Loucy (cell line): ENCODE measurements around the gene PPP1R13B.

Experiments
- H2AFZ ChIP-seq: fragments of 200-600 bp; sonication (generic); 2 replicates; pipeline ENCODE4 v1.6.0; 2016; ENCODE audit warnings: antibody characterized with exemption, mild to moderate bottlenecking, low read length, moderate library complexity
- H3F3A ChIP-seq: fragments of 200-600 bp; 2 replicates; pipeline ENCODE4 v1.6.0; 2016; ENCODE audit warnings: antibody characterized with exemption, low read depth, mild to moderate bottlenecking
- H3K27me3 ChIP-seq: fragments of 200-600 bp; sonication (generic); 2 replicates; pipeline ENCODE4 v1.6.1; 2014; ENCODE audit warnings: low read length, mild to moderate bottlenecking; ENCODE audit not compliant: insufficient read depth, poor library complexity, severe bottlenecking
- H3K36me3 ChIP-seq: fragments of 200-600 bp; sonication (generic); 2 replicates; pipeline ENCODE4 v1.6.1; 2016; ENCODE audit warnings: low read length; ENCODE audit not compliant: insufficient read depth
- H3K4me1 ChIP-seq: fragments of 200-600 bp; sonication (generic); 2 replicates; pipeline ENCODE4 v1.5.1; 2014; ENCODE audit warnings: low read length, mild to moderate bottlenecking; ENCODE audit not compliant: insufficient read depth, poor library complexity, severe bottlenecking
- H3K4me2 ChIP-seq: fragments of 200-600 bp; sonication (generic); 2 replicates; pipeline ENCODE4 v1.6.0; 2014; ENCODE audit warnings: antibody characterized with exemption, low read length, low read depth, mild to moderate bottlenecking; ENCODE audit not compliant: poor library complexity, severe bottlenecking
- H3K4me3 ChIP-seq: fragments of 200-600 bp; sonication (generic); 2 replicates; pipeline ENCODE4 v1.5.1; 2014; ENCODE audit warnings: low read length, mild to moderate bottlenecking, mixed read lengths; ENCODE audit not compliant: poor library complexity, severe bottlenecking
- H3K79me2 ChIP-seq: fragments of 200-600 bp; sonication (generic); 2 replicates; pipeline ENCODE4 v1.6.1; 2014; ENCODE audit warnings: low read length; ENCODE audit not compliant: insufficient read depth
- H3K9ac ChIP-seq: fragments of 200-600 bp; sonication (generic); 2 replicates; pipeline ENCODE4 v1.6.0; 2014; ENCODE audit warnings: mild to moderate bottlenecking, low read depth, low read length, moderate library complexity; ENCODE audit not compliant: poor library complexity, severe bottlenecking
- H3K9me2 ChIP-seq: fragments of 200-600 bp; sonication (generic); replicated peaks from 2 replicates; pipeline ENCODE4 v1.6.1; 2016; ENCODE audit warnings: low read depth, low read length, mixed read lengths
- H3K9me3 ChIP-seq: fragments of 200-600 bp; sonication (generic); 2 replicates; pipeline ENCODE4 v1.6.1; 2014; ENCODE audit warnings: mild to moderate bottlenecking, antibody characterized with exemption, low read length, low read depth; ENCODE audit not compliant: insufficient read depth
- H4K20me1 ChIP-seq: fragments of 200-600 bp; sonication (generic); 2 replicates; pipeline ENCODE4 v1.6.0; 2014; ENCODE audit warnings: antibody characterized with exemption, low read length, mild to moderate bottlenecking; ENCODE audit not compliant: insufficient read depth, poor library complexity, severe bottlenecking
- EZH2phosphoT487 ChIP-seq: fragments of 200-600 bp; IDR thresholded peaks from 2 replicates; pipeline ENCODE4 v1.6.1; 2018; ENCODE audit warnings: antibody characterized with exemption, mild to moderate bottlenecking, moderate library complexity, borderline replicate concordance
- TF ChIP-seq, protein P1 (sequence below): fragments of 200-600 bp; sonication (generic); conservative IDR thresholded peaks from 2 replicates; pipeline ENCODE4 v1.5.1; 2014; ENCODE audit warnings: mild to moderate bottlenecking, antibody characterized with exemption, low read length

Gene PPP1R13B

DNA sequence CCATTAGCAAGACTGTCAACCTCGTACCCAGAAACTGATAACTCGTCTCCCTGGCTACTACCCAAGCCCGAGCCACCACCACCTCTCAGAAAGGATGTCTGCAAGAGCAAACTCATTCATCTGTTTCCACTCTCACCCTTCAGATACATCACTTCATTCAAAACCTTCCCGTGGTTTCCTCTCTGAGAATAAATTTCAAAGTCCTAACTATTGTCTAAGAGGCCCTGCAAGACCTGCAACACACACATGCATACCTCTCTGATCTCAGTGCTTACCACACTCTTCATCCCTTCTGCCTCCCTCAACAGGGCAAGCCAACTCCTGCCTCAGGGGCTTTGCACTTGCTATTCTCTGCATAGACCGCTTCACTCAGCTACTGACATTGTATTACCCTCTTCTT, 40.6 kb downstream of the PPP1R13B start:
- no peaks in the 10 kb centered on the region for H3F3A ChIP-seq
- no peak overlapping the region for H3K4me2 ChIP-seq
- H3K79me2 ChIP-seq, result no peaks in the 10 kb centered on the region
- no peak overlapping the region for H3K9ac ChIP-seq
- H3K9me3 ChIP-seq, result no peaks in the 10 kb centered on the region
- no peaks in the 10 kb centered on the region for H3K9me2 ChIP-seq
- H4K20me1 ChIP-seq, result no peaks in the 10 kb centered on the region
- TF ChIP-seq, protein P1, sequence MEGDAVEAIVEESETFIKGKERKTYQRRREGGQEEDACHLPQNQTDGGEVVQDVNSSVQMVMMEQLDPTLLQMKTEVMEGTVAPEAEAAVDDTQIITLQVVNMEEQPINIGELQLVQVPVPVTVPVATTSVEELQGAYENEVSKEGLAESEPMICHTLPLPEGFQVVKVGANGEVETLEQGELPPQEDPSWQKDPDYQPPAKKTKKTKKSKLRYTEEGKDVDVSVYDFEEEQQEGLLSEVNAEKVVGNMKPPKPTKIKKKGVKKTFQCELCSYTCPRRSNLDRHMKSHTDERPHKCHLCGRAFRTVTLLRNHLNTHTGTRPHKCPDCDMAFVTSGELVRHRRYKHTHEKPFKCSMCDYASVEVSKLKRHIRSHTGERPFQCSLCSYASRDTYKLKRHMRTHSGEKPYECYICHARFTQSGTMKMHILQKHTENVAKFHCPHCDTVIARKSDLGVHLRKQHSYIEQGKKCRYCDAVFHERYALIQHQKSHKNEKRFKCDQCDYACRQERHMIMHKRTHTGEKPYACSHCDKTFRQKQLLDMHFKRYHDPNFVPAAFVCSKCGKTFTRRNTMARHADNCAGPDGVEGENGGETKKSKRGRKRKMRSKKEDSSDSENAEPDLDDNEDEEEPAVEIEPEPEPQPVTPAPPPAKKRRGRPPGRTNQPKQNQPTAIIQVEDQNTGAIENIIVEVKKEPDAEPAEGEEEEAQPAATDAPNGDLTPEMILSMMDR, result no peak
- no peak for TF ChIP-seq EZH2phosphoT487
- no peaks in the 10 kb centered on the region for H3K4me1 ChIP-seq
- no peaks in the 10 kb centered on the region for H3K36me3 ChIP-seq
- H2AFZ ChIP-seq, result no peak overlapping the region
- H3K27me3 ChIP-seq, result no peaks in the 10 kb centered on the region
- H3K4me3 ChIP-seq, result no peak overlapping the region

DNA sequence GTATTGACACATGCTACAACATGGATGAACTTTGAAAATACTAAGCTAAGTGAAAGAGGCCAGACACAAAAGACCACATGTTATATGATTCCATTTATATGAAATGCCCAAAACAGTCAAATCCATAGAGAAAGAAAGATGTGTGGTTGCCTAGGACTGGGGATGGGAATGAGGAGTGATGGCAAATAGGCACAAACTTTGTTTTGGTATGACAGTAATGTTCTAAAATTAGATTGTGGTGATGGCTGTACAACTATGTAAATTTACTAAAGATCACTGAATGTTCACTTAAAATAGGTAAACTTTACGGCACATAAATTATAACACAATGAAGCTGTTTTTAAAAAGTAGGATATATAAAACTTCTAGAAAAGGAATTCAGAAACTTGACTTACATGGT, 41.7 kb downstream of the PPP1R13B start:
- Histone ChIP-seq H3K27me3 (no peaks in the 10 kb centered on the region), H3K9ac (no peak overlapping the region), H3K4me3 (no peak overlapping the region), H3K79me2 (no peaks in the 10 kb centered on the region), H2AFZ (no peak overlapping the region), H3F3A (no peaks in the 10 kb centered on the region), H3K9me3 (no peaks in the 10 kb centered on the region), H3K36me3 (no peaks in the 10 kb centered on the region), H4K20me1 (no peaks in the 10 kb centered on the region), H3K9me2 (no peaks in the 10 kb centered on the region), H3K4me2 (no peak overlapping the region), H3K4me1 (no peaks in the 10 kb centered on the region)
- TF ChIP-seq EZH2phosphoT487, result no peak
- TF ChIP-seq, protein P1, result no peak

DNA sequence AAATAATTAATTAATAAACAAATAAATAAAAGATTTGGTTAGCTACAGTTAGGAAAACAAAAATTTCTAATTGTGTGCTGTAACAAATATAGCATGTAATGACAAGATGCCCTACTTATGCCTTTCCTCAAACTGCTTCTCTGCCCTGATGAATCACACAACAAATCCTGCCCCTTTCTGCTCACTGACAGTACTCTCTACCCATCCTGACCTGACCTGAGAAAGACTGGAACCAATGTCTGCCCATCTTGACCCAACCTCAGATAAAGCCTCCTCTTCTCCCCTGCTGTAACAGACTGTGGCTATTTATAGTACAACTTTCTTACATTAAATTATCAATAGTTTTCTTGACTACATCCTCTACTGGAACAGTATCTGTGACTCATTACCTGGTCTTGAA, 43.7 kb downstream of the PPP1R13B start:
- no peak overlapping the region for H2AFZ ChIP-seq
- no peaks in the 10 kb centered on the region for H3F3A ChIP-seq
- H3K9me2 ChIP-seq, result no peaks in the 10 kb centered on the region
- H3K9ac ChIP-seq, result no peak overlapping the region
- H4K20me1 ChIP-seq, result no peaks in the 10 kb centered on the region
- H3K36me3 ChIP-seq, result no peaks in the 10 kb centered on the region
- no peak overlapping the region for H3K4me2 ChIP-seq
- H3K79me2 ChIP-seq, result no peaks in the 10 kb centered on the region
- no peak overlapping the region for H3K4me3 ChIP-seq
- no peaks in the 10 kb centered on the region for H3K4me1 ChIP-seq
- H3K9me3 ChIP-seq, result no peaks in the 10 kb centered on the region
- TF ChIP-seq EZH2phosphoT487, result no peak
- TF ChIP-seq, protein P1, result no peak
- H3K27me3 ChIP-seq, result no peaks in the 10 kb centered on the region
